Ascending aorta (tissue), 2 donors: Measurements from ENCODE around the gene PTPRO. TPM values are rescaled to one million over a fixed set of nuclear protein-coding genes. Genes with fewer than 3 reads are reported as not detected.

Experiments used
- DNase-seq, 2 donors: peaks; one replicate each; pipeline ENCODE4 v3.0.0-alpha.2; 2019; ENCODE audit warnings: low spot score in 2 of 2
- H3K27ac ChIP-seq, 2 donors: fragments of 200-600 bp; sonication (generic); one replicate each; pipeline ENCODE4 v1.5.1; 2016 to 2017; ENCODE audit warnings: mild to moderate bottlenecking in 1 of 2
- H3K27me3 ChIP-seq: fragments of 200-600 bp; sonication (generic); one replicate; pipeline ENCODE4 v1.5.1; 2017
- H3K36me3 ChIP-seq, 2 donors: fragments of 200-600 bp; sonication (generic); one replicate each; pipeline ENCODE4 v1.5.1; 2016
- H3K4me1 ChIP-seq, 2 donors: fragments of 200-600 bp; sonication (generic); one replicate each; pipeline ENCODE4 v1.5.1; 2016 to 2017; ENCODE audit warnings: mild to moderate bottlenecking in 1 of 2
- H3K4me3 ChIP-seq, 2 donors: fragments of 200-600 bp; sonication (generic); one replicate each; pipeline ENCODE4 v1.5.1; 2016 to 2017; ENCODE audit warnings: mild to moderate bottlenecking in 1 of 2
- H3K9me3 ChIP-seq, 2 donors: fragments of 200-600 bp; sonication (generic); one replicate each; pipeline ENCODE4 v1.5.1; 2016
- CTCF ChIP-seq, 3 experiments: fragments of 200-600 bp in 2 of 3; fragments of 450-650 bp in 1 of 3; sonication (generic) in 2 of 3; IDR thresholded peaks; one replicate each; pipeline ENCODE4 v1.5.1; 2016 to 2019; ENCODE audit warnings: antibody characterized with exemption in 3 of 3, mild to moderate bottlenecking in 1 of 3, moderate library complexity in 1 of 3
- intact Hi-C: fragments of 100-400 bp; cut with DNase I; formaldehyde crosslinking; loops from one replicate; pipeline ENCODE4 v1.15.1; 2023
- total RNA-seq: library from RNA; depleted of rRNA; stranded (reverse); fragments of >200 nt; gene quantifications from one replicate; pipeline ENCODE4 v1.1.0, GENCODE V29; 2016

The PTPRO gene
- total RNA-seq, 1 donor from 2014 or later, result 0.11 TPM

DNA sequence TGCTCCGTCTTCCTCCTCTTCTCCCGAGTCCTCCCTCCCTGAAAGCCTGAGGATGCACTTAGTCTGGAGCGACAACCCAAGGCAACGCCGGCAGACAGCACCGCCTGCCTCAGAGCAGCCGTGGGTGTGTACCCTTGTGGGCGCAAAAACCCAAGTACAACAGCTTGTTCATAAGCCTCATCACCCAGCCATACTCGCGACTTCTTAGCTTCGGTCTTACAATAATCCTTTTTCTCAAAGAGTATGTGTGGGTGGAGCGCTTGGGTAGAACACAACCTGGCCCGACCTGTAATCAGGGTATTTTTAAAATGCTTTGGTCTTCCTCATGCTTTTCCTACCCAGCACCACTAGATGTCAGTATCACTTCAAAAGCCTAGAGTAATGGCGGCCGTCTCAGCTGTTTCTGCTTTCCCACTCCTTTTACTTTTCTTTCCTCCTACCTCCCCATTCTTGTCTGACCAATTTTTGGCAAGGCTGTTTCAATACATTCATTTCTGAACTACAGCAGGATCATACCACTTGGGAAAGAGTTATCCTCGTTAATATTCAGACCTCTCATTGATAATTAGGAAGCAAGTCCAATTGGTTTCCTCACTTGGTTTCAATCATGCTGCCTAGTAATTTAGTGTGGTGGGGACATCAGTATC, 268.0 kb downstream of the PTPRO start:
- H3K27ac ChIP-seq, result peak overlapping the region in 1 of 2 donors; percentile 37
- no peaks in the 10 kb centered on the region for H3K27me3 ChIP-seq
- peak overlapping the region in 1 of 2 donors; percentile 56 for H3K4me3 ChIP-seq
- peaks cover 3% of the 10 kb centered on the region in 2 donors for H3K4me1 ChIP-seq
- H3K9me3 ChIP-seq, result no peaks in the 10 kb centered on the region
- intact Hi-C loops, result loop anchor here (1.0 to 10.0 kb wide), 3 partner anchors 74 to 266 kb away; partner anchors contain the start of gene EPS8
- peak in 1 of 2 donors; percentile 77 for DNase-seq
- peak; percentile 85 to 93 (median 88) for TF ChIP-seq CTCF (IDR thresholded peaks at IDR 0.05)
- peaks cover 0 to 14% of the 10 kb centered on the region in 2 donors for H3K36me3 ChIP-seq

GRCh38 chr12:15591811-15592210, 269.5 kb downstream of the PTPRO start:
- H3K4me3 ChIP-seq, result no peak overlapping the region
- intact Hi-C loops, result loop anchor here (2.0 to 10.0 kb wide), 2 partner anchors 73 to 197 kb away; partner anchors contain the start of gene EPS8
- no peak for DNase-seq
- H3K9me3 ChIP-seq, result no peaks in the 10 kb centered on the region
- peaks cover 3% of the 10 kb centered on the region in 2 donors for H3K4me1 ChIP-seq
- no peak for TF ChIP-seq CTCF (IDR thresholded peaks at IDR 0.05)
- no peaks in the 10 kb centered on the region for H3K27me3 ChIP-seq
- no peak overlapping the region for H3K27ac ChIP-seq
- H3K36me3 ChIP-seq, result peaks cover 0 to 15% of the 10 kb centered on the region in 2 donors

GRCh38 chr12:15592934-15593333, 270.6 kb downstream of the PTPRO start:
- intact Hi-C loops, result loop anchor here (10.0 kb wide), 1 partner anchor 72 kb away; no protein-coding TSS in a partner anchor
- TF ChIP-seq CTCF (IDR thresholded peaks at IDR 0.05), result no peak
- Histone ChIP-seq H3K9me3 (no peaks in the 10 kb centered on the region), H3K27ac (no peak overlapping the region), H3K4me3 (no peak overlapping the region), H3K4me1 (peaks cover 3% of the 10 kb centered on the region in 2 donors), H3K27me3 (no peaks in the 10 kb centered on the region), H3K36me3 (peaks cover 0 to 6% of the 10 kb centered on the region in 2 donors)
- DNase-seq, result no peak

GRCh38 chr12:15596174-15596573, 273.9 kb downstream of the PTPRO start:
- Histone ChIP-seq H3K9me3 (no peaks in the 10 kb centered on the region), H3K36me3 (peaks cover 0 to 6% of the 10 kb centered on the region in 2 donors)
- intact Hi-C loops, result loop anchor here (10.0 kb wide), 1 partner anchor 69 kb away; no protein-coding TSS in a partner anchor

GRCh38 chr12:15597125-15597830, 275.0 kb downstream of the PTPRO start:
- intact Hi-C loops, result loop anchor here (10.0 kb wide), 1 partner anchor 68 kb away; no protein-coding TSS in a partner anchor
- Histone ChIP-seq H3K36me3 (peaks cover 0 to 6% of the 10 kb centered on the region in 2 donors), H3K4me1 (peaks cover 0 to 14% of the 10 kb centered on the region in 2 donors), H3K9me3 (no peaks in the 10 kb centered on the region), H3K27ac (no peak overlapping the region), H3K4me3 (no peak overlapping the region), H3K27me3 (no peaks in the 10 kb centered on the region)
- no peak for DNase-seq
- no peak for TF ChIP-seq CTCF (IDR thresholded peaks at IDR 0.05)

More at GRCh38 chr12:15596174-15596573, 273.9 kb downstream of the PTPRO start:
- Histone ChIP-seq H3K27ac (no peak overlapping the region), H3K27me3 (no peaks in the 10 kb centered on the region), H3K4me1 (peaks cover 0 to 14% of the 10 kb centered on the region in 2 donors), H3K4me3 (no peak overlapping the region)
- DNase-seq, result no peak
- TF ChIP-seq CTCF (IDR thresholded peaks at IDR 0.05), result no peak
